HG03520 (cell line): ENCODE measurements around the gene PCDHB10.
"Not testable (repeated sequence)": the region's sequence is repeated elsewhere in the genome, so short reads cannot be mapped to it uniquely, and the experiment has no call there.

Source experiments
- ATAC-seq: cut with Tn5 transposase; IDR thresholded peaks from one replicate; pipeline ENCODE4 v1.9.1; 2021; ENCODE audit warnings: mild to moderate bottlenecking, moderate library complexity; ENCODE audit not compliant: unreplicated experiment

PCDHB10 gene

GRCh38 chr5:141192110-141192725 is at the start of gene PCDHB10:
Gene PCDHB10 (plus strand): TSS chr5:141192353. CDS start chr5:141192553, 200 bp downstream.
- ATAC-seq = no peak

DNA sequence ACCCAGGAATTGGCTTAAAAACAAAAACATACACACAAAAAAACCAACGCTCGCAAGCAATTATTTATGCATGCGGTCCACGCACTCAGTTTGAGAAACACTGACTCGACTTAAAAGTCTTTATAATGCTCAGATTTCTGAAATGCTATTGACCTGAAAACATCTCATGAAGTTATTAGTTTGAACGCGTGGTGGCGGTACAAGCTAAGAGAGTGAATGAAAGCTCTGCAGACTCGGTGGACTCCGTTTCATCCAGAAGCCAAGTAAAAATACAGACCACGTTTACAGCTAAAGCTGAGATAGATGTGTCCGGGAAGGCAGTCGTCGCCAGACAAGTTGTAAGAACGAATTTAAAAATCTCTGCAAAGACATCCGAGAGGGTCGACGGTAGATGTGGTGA is 42.3 kb upstream of the PCDHB10 start, which contains the start of gene PCDHB6:
Gene PCDHB6, plus strand, starts transcription at position 246 of the 400 bp plus-strand sequence. CDS start 201 bp downstream, outside the sequence.
- no peak for ATAC-seq

DNA sequence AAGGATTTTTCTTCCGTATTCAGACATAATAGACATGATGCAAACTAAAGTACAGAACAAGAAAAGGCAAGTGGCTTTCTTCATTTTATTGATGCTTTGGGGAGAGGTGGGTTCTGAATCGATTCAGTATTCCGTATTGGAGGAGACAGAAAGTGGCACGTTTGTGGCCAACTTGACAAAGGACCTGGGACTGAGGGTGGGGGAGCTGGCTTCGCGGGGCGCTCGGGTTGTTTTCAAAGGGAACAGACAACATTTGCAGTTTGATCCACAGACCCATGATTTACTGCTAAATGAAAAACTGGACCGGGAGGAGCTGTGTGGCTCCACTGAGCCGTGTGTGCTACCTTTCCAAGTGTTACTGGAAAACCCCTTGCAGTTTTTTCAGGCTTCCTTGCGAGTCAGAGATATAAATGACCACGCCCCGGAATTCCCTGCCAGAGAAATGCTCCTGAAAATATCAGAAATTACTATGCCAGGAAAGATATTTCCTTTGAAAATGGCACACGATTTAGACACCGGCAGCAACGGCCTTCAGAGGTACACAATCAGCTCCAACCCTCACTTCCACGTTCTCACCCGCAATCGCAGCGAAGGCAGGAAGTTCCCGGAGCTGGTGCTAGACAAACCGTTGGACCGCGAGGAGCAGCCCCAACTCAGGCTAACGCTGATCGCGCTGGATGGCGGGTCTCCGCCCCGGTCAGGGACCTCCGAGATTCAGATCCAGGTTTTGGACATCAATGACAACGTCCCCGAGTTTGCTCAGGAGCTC is 41.7 kb upstream of the PCDHB10 start:
- ATAC-seq = no peak

GRCh38 chr5:141150993-141151325 is 41.2 kb upstream of the PCDHB10 start:
- ATAC-seq = no peak

DNA sequence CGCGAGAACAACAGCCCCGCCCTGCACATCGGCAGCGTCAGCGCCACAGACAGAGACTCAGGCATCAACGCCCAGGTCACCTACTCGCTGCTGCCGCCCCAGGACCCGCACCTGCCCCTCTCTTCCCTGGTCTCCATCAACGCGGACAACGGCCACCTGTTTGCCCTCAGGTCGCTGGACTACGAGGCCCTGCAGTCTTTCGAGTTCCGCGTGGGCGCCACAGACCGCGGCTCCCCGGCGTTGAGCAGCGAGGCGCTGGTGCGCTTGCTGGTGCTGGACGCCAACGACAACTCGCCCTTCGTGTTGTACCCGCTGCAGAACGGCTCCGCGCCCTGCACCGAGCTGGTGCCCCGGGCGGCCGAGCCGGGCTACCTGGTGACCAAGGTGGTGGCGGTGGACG is 40.5 kb upstream of the PCDHB10 start:
- not testable (repeated sequence) for ATAC-seq

GRCh38 chr5:141152096-141152495 is 40.1 kb upstream of the PCDHB10 start:
- ATAC-seq = not testable (repeated sequence)

DNA sequence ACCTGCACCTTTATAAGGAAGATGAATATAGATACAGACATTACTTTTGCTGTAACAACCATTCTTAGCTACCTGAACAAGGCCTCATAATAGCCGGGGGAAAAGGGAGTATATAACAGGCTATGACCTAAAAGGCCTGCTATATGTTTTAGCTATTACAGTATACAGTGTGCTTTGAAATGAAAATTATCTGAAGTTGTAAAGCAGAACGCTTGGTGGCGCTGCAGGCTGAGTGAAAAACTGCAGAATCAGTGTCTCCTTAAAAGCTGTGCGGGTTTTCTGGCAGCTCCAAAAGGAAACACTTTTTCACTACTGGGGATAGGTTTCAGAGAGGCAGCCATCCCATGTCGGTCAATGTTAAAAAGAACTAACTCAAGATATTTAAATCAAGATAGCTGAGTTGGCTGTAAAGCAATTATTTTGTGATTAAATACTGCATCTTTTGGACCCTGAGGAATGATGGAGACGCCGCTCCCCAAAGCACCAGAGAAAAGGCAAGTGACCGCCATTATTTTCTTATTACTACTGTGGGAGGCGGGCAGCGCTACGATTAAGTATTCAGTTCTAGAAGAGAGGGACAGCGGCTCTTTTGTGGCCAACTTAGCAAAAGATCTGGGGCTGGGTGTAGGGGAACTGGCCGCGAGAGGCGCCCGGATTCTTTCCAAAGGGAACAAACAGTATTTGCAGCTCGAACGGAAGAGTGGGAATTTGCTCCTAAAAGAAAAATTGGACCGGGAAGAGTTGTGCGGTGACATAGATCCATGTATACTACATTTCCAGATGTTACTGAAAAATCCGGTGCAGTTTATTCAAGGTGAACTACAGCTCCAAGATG is 36.4 kb upstream of the PCDHB10 start:
- no peak for ATAC-seq

DNA sequence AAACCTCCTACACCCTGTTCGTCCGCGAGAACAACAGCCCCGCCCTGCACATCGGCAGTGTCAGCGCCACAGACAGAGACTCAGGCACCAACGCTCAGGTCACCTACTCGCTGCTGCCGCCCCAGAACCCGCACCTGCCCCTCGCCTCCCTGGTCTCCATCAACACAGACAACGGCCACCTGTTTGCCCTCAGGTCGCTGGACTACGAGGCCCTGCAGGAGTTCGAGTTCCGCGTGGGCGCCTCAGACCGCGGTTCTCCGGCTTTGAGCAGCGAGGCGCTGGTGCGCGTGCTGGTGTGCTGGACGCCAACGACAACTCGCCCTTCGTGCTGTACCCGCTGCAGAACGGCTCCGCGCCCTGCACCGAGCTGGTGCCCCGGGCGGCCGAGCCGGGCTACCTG is 34.8 kb upstream of the PCDHB10 start:
- not testable (repeated sequence) for ATAC-seq

GRCh38 chr5:141157901-141158300 is 34.3 kb upstream of the PCDHB10 start:
- ATAC-seq = not testable (repeated sequence)

DNA sequence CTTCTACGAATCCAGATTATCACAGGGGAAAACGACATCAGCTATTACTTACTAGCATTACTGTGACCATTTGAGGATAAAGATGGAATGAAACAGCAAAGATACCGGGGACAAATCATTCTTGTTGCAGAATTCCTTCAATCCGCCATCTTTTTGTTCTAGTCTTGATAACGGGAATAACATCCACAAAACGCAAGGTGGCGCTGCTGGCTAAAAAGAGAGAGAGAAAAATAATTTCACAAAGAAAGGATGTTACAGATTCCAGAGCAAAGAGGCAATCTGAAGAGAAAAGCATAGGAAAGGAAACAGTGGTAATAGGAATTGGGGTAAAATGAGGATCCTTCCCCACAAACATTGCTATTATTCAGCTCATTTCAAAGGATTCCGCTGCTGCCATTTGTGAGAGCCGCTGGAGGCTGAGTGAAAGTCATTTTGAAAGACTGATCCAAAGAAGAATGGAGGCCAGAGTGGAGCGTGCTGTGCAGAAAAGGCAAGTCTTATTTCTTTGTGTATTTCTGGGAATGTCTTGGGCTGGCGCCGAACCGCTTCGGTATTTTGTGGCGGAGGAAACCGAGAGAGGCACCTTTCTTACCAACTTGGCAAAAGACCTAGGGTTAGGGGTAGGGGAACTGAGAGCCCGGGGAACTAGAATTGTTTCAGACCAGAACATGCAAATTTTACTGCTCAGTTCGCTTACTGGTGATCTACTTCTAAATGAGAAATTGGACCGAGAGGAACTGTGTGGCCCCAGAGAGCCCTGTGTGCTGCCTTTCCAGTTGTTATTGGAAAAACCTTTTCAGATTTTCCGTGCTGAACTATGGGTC is 19.6 kb upstream of the PCDHB10 start, which contains the start of gene PCDHB7:
Gene PCDHB7, plus strand, starts transcription at position 264 of the 824 bp plus-strand sequence. Its CDS starts 192 bp downstream, at position 456.
- ATAC-seq = no peak

DNA sequence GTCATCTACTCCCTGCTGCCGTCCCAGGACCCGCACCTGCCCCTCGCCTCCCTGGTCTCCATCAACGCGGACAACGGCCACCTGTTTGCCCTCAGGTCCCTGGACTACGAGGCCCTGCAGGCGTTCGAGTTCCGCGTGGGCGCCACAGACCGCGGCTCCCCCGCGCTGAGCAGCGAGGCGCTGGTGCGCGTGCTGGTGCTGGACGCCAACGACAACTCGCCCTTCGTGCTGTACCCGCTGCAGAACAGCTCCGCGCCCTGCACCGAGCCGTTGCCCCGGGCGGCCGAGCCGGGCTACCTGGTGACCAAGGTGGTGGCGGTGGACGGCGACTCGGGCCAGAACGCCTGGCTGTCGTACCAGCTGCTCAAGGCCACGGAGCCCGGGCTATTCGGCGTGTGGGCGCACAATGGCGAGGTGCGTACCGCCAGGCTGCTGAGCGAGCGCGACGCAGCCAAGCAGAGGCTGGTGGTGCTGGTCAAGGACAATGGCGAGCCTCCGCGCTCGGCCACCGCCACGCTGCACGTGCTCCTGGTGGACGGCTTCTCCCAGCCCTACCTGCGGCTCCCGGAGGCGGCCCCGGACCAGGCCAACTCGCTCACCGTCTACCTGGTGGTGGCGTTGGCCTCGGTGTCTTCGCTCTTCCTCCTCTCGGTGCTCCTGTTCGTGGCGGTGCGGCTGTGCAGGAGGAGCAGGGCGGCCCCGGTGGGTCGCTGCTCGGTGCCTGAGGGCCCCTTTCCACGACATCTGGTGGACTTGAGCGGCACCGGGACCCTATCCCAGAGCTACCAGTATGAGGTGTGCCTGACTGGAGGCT is 17.7 kb upstream of the PCDHB10 start:
- ATAC-seq = not testable (repeated sequence)

GRCh38 chr5:141175933-141176332 is 16.2 kb upstream of the PCDHB10 start:
- ATAC-seq = no peak

GRCh38 chr5:141177577-141178191 is 14.5 kb upstream of the PCDHB10 start, which contains the start of gene PCDHB8:
Gene PCDHB8 (plus strand): TSS chr5:141177790. CDS start chr5:141178035, 245 bp downstream.
- ATAC-seq = not testable (repeated sequence)

GRCh38 chr5:141179371-141179770 is 12.8 kb upstream of the PCDHB10 start:
- ATAC-seq = not testable (repeated sequence)

DNA sequence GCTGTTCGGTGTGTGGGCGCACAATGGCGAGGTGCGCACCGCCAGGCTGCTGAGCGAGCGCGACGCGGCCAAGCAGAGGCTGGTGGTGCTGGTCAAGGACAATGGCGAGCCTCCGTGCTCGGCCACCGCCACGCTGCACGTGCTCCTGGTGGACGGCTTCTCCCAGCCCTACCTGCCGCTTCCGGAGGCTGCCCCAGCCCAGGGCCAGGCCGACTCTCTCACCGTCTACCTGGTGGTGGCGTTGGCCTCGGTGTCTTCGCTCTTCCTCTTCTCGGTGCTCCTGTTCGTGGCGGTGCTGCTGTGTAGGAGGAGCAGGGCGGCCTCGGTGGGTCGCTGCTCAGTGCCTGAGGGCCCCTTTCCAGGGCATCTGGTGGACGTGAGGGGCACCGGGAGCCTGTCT is 12.3 kb upstream of the PCDHB10 start:
- ATAC-seq = not testable (repeated sequence)

DNA sequence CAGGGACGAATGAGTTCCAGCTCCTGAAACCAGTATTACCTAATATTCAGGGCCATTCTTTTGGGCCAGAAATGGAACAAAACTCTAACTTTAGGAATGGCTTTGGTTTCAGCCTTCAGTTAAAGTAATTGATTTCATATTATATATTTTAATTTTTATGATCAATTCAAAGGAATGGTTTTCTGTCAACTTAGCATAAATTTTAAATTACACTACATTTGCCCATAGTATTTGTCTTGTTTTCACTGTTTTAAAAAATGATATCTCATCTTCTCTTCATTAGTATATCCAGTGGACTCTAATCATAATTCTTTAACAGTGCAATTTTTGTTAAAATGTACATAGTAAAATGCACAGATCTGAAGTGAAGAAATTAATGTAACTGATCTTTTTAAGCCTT is 11.8 kb upstream of the PCDHB10 start:
- no peak for ATAC-seq

DNA sequence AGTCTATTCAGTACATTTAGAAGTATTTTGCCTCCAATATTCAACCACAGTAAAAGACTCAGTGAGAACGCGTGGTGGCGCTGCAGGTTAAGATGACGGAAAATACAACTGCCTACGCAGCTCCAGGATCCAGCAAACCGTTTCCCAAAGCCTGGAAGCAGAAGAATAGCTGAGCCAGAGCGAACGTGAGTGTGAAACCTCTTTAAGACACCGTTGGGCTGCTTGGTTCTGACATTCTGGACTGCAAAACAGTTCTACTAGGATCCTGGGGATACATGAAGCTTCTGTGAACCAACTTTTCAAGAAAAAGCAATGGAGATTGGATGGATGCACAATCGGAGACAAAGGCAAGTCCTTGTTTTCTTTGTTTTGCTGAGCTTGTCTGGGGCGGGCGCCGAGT is 9.9 kb upstream of the PCDHB10 start, which contains the start of gene PCDHB16:
Gene PCDHB16, plus strand, starts transcription at position 140 of the 400 bp plus-strand sequence. Its CDS starts 173 bp downstream, at position 313.
- no peak for ATAC-seq

DNA sequence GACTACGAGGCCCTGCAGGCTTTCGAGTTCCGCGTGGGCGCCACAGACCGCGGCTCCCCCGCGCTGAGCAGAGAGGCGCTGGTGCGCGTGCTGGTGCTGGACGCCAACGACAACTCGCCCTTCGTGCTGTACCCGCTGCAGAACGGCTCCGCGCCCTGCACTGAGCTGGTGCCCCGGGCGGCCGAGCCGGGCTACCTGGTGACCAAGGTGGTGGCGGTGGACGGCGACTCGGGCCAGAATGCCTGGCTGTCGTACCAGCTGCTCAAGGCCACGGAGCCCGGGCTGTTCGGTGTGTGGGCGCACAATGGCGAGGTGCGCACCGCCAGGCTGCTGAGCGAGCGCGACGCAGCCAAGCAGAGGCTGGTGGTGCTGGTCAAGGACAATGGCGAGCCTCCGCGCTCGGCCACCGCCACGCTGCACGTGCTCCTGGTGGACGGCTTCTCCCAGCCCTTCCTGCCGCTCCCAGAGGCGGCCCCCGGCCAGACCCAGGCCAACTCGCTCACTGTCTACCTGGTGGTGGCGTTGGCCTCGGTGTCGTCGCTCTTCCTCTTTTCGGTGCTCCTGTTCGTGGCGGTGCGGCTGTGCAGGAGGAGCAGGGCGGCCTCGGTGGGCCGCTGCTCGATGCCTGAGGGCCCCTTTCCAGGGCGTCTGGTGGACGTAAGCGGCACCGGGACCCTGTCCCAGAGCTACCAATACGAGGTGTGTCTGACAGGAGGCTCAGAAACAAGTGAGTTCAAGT is 7.9 kb upstream of the PCDHB10 start:
- ATAC-seq = not testable (repeated sequence)
